KMS-11 (cell line): ENCODE results near the gene PLEKHA8.
"Not testable (repeated sequence)": the region's sequence is repeated elsewhere in the genome, so short reads cannot be mapped to it uniquely, and the experiment has no call there.

Source experiments
- H2AFZ ChIP-seq: fragments of 200-600 bp; sonication (generic); 2 replicates; pipeline ENCODE4 v1.6.1; 2016; ENCODE audit warnings: antibody characterized with exemption, mixed run types, low read depth
- H3K27ac ChIP-seq: fragments of 200-600 bp; sonication (generic); 2 replicates; pipeline ENCODE4 v1.6.1; 2016; ENCODE audit warnings: mild to moderate bottlenecking, mixed run types
- H3K27me3 ChIP-seq: fragments of 200-600 bp; sonication (generic); 2 replicates; pipeline ENCODE4 v1.6.1; 2017; ENCODE audit warnings: mild to moderate bottlenecking, low read depth, mixed run types, moderate library complexity; ENCODE audit not compliant: insufficient read depth
- H3K36me3 ChIP-seq: fragments of 200-600 bp; sonication (generic); 2 replicates; pipeline ENCODE4 v1.6.1; 2017; ENCODE audit warnings: mild to moderate bottlenecking, mixed run types; ENCODE audit not compliant: insufficient read depth
- H3K4me1 ChIP-seq: fragments of 200-600 bp; sonication (generic); 2 replicates; pipeline ENCODE4 v1.6.1; 2016; ENCODE audit warnings: mild to moderate bottlenecking, low read depth, mixed run types; ENCODE audit not compliant: poor library complexity, severe bottlenecking
- H3K4me2 ChIP-seq: fragments of 200-600 bp; sonication (generic); 2 replicates; pipeline ENCODE4 v1.7.0; 2016; ENCODE audit warnings: mild to moderate bottlenecking, mixed run types
- H3K4me3 ChIP-seq: fragments of 200-600 bp; sonication (generic); IDR thresholded peaks from 2 replicates; pipeline ENCODE4 v1.6.1; 2017; ENCODE audit warnings: low read depth, low read length, mixed read lengths; ENCODE audit not compliant: insufficient read depth
- H3K79me2 ChIP-seq: fragments of 200-600 bp; sonication (generic); 2 replicates; pipeline ENCODE4 v1.6.1; 2016; ENCODE audit warnings: low read depth, mixed run types; ENCODE audit not compliant: insufficient read depth
- H3K9ac ChIP-seq: fragments of 200-600 bp; sonication (generic); 2 replicates; pipeline ENCODE4 v1.6.1; 2016; ENCODE audit warnings: mild to moderate bottlenecking, mixed run types
- H4K20me1 ChIP-seq: fragments of 200-600 bp; sonication (generic); 2 replicates; pipeline ENCODE4 v1.6.1; 2016; ENCODE audit warnings: mild to moderate bottlenecking, mixed run types; ENCODE audit not compliant: insufficient read depth
- CTCF ChIP-seq: fragments of 200-600 bp; sonication (generic); conservative IDR thresholded peaks from 2 replicates; pipeline ENCODE4 v1.6.1; 2017; ENCODE audit warnings: low read depth, mild to moderate bottlenecking, antibody characterized with exemption, low read length, moderate library complexity, mixed read lengths

The PLEKHA8 gene

DNA sequence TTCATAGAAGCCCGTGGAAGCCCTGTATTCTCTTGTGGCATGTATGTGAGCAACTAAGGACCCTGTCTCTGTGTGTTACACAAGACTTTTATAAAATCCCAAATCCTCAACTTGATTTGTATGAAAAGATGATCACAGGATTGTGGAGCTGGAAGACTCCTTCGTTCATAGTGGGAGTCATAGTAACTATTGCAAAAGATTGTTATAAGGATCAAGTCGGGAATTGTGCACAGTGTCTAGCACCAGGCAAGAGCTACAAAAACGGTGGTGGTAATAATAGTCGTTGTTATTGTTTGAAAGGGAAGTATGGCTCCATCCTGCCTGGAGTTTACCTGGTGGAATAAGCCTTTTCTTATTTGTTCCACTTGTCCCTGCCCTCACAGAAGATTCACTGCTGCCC, 63.8 kb downstream of the PLEKHA8 start:
- no peak overlapping the region for H3K4me3 ChIP-seq
- no peak for TF ChIP-seq CTCF
- no peak overlapping the region for H3K9ac ChIP-seq
- H3K4me2 ChIP-seq = no peak overlapping the region
- H3K4me1 ChIP-seq = peaks cover 13% of the 10 kb centered on the region
- H2AFZ ChIP-seq = no peak overlapping the region
- H4K20me1 ChIP-seq = no peaks in the 10 kb centered on the region
- no peaks in the 10 kb centered on the region for H3K36me3 ChIP-seq
- H3K79me2 ChIP-seq = no peaks in the 10 kb centered on the region
- no peaks in the 10 kb centered on the region for H3K27me3 ChIP-seq
- no peak overlapping the region for H3K27ac ChIP-seq

- Histone ChIP-seq H3K27ac (no peak overlapping the region), H4K20me1 (no peaks in the 10 kb centered on the region), H3K27me3 (no peaks in the 10 kb centered on the region), H3K36me3 (no peaks in the 10 kb centered on the region), H3K9ac (no peak overlapping the region), H3K4me2 (no peak overlapping the region), H3K4me1 (no peaks in the 10 kb centered on the region), H2AFZ (no peak overlapping the region), H3K79me2 (no peaks in the 10 kb centered on the region), H3K4me3 (no peak overlapping the region)
- no peak for TF ChIP-seq CTCF
Observed at GRCh38 chr7:30093420-30093952, 65.3 kb downstream of the PLEKHA8 start.

DNA sequence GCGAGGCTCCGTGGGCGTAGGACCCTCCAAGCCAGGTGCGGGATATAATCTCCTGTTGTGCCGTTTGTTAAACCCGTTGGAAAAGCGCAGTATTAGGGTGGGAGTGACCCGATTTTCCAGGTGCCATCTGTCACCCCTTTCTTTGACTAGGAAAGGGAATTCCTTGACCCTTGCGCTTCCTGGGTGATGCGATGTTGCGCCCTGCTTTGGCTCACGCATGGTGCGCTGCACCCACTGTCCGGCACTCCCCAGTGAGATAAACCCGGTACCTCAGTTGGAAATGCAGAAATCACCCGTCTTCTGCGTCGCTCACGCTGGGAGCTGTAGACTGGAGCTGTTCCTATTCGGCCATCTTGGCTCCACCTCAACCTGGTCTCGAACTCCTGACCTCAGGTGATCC, 70.4 kb downstream of the PLEKHA8 start:
- not testable (repeated sequence) for H3K27me3 ChIP-seq, H2AFZ ChIP-seq, H4K20me1 ChIP-seq, H3K27ac ChIP-seq, H3K4me2 ChIP-seq, H3K4me1 ChIP-seq, H3K36me3 ChIP-seq, H3K79me2 ChIP-seq, H3K4me3 ChIP-seq, H3K9ac ChIP-seq

GRCh38 chr7:30102281-30102680, 74.1 kb downstream of the PLEKHA8 start:
- Histone ChIP-seq H3K27ac (no peak overlapping the region), H3K4me3 (no peak overlapping the region), H3K27me3 (no peaks in the 10 kb centered on the region), H4K20me1 (no peaks in the 10 kb centered on the region), H3K4me1 (no peaks in the 10 kb centered on the region), H3K9ac (no peak overlapping the region), H2AFZ (no peak overlapping the region), H3K79me2 (no peaks in the 10 kb centered on the region), H3K36me3 (no peaks in the 10 kb centered on the region), H3K4me2 (no peak overlapping the region)
- TF ChIP-seq CTCF = no peak

DNA sequence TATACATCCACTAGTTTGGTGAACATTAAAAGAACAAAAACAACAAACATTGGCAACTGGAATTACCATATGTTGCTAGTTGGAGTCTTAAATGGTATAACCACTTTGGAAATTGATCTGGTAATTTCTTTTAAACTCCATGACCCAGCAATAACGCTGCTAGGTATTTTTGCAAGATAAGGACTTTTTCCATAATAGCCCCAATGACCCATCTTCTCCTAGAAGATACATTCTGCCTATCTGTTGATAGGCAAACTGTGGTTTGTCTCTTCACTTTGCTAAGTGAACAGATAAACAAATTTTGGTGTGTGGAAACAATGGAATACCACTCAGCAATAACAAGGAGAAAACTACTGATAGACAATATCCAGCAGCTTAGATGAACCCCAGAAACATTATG, 75.9 kb downstream of the PLEKHA8 start:
- H3K27ac ChIP-seq = no peak overlapping the region
- H3K79me2 ChIP-seq = no peaks in the 10 kb centered on the region
- no peak overlapping the region for H3K4me3 ChIP-seq
- no peaks in the 10 kb centered on the region for H3K4me1 ChIP-seq
- no peak for TF ChIP-seq CTCF
- no peak overlapping the region for H3K4me2 ChIP-seq
- H3K9ac ChIP-seq = no peak overlapping the region
- H3K36me3 ChIP-seq = no peaks in the 10 kb centered on the region
- H2AFZ ChIP-seq = no peak overlapping the region
- H4K20me1 ChIP-seq = no peaks in the 10 kb centered on the region
- no peaks in the 10 kb centered on the region for H3K27me3 ChIP-seq
